ENCODE measurements around the gene DLG2.

DNA sequence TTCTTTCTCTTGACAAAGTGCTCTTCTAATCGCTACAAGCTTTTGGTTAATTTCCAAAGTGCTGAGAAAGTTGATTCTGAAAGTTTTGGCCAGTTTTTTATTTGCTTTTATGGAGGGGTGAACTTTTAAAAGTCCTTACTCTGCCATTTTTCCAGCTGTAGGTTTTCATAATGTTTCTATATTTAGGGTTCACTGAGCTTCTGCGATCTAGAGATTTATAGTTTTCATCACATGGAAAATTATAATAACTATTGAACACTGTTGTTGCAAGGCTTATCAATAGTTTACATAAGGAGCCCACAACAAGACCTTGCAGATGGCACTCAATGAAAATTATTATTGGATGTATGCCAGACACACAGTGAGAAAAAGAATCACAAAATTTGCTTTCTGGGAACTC is 55.1 kb downstream of the DLG2 start:
- TF ChIP-seq, protein P1, sequence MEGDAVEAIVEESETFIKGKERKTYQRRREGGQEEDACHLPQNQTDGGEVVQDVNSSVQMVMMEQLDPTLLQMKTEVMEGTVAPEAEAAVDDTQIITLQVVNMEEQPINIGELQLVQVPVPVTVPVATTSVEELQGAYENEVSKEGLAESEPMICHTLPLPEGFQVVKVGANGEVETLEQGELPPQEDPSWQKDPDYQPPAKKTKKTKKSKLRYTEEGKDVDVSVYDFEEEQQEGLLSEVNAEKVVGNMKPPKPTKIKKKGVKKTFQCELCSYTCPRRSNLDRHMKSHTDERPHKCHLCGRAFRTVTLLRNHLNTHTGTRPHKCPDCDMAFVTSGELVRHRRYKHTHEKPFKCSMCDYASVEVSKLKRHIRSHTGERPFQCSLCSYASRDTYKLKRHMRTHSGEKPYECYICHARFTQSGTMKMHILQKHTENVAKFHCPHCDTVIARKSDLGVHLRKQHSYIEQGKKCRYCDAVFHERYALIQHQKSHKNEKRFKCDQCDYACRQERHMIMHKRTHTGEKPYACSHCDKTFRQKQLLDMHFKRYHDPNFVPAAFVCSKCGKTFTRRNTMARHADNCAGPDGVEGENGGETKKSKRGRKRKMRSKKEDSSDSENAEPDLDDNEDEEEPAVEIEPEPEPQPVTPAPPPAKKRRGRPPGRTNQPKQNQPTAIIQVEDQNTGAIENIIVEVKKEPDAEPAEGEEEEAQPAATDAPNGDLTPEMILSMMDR (IDR thresholded peaks at IDR 0.05), result no peak
- TF ChIP-seq POLR2A (IDR thresholded peaks at IDR 0.05) (no peak), EP300 (IDR thresholded peaks at IDR 0.05) (no peak)

All from suprapubic skin (tissue), 3 donors.